Measurements from ENCODE around the gene MRI1. TPM values are rescaled to one million over a fixed set of nuclear protein-coding genes. Genes with fewer than 3 reads are reported as not detected.

The MRI1 gene
- total RNA-seq, 1 experiment from 2014 or later = 19.2 TPM

GRCh38 chr19:13794398-13794756, 30.1 kb downstream of the MRI1 start:
- peak; percentile 81 for DNase-seq (ENCODE audit: low spot score)

DNA sequence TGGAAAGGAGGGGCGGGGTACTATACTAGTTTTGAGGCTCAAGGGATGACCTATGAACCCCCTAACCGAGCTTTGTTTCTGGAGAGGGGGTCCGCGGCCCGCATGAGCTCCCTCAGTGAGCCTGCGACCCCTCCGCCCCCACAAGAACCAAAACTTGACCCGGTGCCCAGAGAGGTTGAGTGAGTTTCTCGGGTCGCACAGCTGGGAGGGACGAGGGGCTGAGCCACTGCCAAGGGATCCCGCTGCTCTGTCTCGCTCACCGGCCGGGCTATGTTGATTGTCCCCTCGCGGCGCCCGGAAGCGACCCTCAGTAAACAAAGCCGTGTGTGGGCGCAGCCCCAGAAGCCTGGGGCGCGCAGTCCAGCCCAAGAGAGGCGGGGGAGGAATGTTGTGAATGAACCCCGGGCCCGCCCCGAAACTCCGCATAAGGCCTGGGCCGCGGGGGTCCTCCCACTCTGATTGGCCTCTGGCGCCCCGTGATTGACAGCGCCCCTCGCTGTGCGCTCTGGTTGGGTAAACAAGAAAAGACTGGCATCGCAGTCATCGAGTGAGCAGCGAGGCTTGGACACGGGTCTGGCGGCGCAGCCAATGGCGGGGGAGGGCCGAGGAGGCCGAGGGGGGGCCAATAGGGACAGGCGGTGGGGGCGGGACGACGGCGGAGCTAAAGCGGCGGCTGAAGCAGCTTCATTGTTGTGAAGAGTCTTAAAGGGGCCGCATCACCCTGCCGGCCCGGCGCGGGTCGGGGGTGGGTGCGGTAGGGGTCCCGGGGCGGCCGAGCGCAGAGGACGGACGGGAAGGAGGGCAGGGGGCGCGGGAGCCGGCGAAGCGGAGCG, 30.7 kb downstream of the MRI1 start, which contains the start of gene ZSWIM4:
Gene ZSWIM4 (plus strand): TSS at position 687 of the 833 bp plus-strand sequence. CDS start 206 bp downstream, outside the sequence.
- DNase-seq (ENCODE audit: low spot score) = peak; percentile 99

- DNase-seq (ENCODE audit: low spot score) = peak; percentile 49
Measured at GRCh38 chr19:13795595-13796300, 31.4 kb downstream of the MRI1 start.

GRCh38 chr19:13796301-13797057, 32.2 kb downstream of the MRI1 start:
- DNase-seq (ENCODE audit: low spot score) = peak; percentile 99

DNA sequence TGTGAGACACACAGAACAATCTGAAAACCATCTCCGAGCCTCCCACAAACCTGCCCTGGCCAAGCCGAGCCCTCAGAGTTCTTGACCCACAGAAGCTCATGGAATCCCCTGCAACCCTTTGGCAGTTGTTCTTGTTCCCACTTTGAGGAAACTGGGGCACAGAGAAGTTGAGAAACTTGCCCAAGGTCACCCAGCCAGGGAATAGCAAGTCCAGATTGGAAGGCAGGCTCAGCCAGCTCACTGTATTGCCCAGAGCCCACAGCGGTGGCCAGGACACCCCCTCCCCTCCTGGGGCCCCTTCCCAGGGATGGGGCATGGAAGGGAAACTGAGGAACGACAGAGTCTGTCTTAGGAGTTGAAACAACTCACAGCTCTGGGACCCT, 32.7 kb downstream of the MRI1 start:
- DNase-seq (ENCODE audit: low spot score) = no peak

DNA sequence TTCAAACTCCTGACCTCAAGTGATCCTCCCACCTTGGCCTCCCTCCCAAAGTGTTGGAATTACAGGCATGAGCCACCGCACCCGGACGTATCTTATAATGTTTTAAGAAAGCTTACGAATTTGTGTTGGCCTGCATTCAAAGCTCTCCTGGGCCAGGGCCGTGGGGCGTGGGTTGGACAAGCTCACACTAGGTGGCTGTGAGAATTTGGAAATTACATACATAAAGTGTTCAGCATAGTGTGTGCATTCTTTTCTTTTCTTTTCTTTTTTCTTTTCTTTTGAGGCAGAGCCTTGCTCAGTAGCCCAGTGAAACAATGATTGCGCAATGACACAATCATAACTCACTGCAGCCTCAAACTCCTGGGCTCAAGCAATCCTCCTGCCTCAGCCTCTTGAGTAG, 33.5 kb downstream of the MRI1 start:
- DNase-seq (ENCODE audit: low spot score) = peak; percentile 74

- DNase-seq (ENCODE audit: low spot score) = no peak
Measured at GRCh38 chr19:13799669-13800068, 35.3 kb downstream of the MRI1 start.

- no peak for DNase-seq (ENCODE audit: low spot score)
Measured at GRCh38 chr19:13803038-13803437, 38.7 kb downstream of the MRI1 start.

DNA sequence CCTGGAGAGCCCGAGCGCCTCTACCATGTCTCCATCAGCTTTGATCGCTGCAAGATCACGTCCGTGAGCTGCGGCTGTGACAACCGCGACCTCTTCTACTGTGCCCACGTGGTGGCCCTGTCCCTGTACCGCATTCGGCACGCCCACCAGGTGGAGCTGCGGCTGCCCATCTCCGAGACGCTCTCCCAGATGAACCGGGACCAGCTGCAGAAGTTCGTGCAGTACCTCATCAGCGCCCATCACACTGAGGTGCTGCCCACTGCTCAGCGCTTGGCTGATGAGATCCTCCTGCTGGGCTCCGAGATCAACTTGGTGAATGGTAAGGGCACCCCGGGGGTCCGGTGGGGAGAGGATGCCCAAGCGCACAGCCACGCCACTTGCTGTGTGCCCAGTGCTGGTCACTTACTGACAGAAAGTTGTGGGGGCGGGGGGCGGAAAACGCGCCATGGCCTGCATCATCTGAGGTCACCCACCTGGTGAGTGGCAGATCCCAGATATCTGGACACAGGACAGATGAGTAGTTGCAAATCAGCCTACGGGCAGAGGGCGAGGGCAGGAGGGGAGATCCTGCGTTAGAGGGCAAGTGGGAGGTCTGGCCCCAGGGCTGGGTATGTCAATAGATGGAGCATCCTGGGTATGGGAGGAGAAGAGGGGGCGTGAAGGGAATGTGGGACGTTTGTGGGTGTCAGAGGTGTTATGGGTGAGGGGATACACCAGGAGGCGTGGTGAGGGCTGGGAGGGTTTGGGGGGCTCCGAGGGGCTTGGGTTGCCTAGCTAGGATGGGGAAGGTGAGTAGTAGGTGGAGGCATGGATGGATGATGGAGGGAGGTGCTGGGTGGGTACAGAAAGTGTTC, 40.7 kb downstream of the MRI1 start:
- no peak for DNase-seq (ENCODE audit: low spot score)

DNA sequence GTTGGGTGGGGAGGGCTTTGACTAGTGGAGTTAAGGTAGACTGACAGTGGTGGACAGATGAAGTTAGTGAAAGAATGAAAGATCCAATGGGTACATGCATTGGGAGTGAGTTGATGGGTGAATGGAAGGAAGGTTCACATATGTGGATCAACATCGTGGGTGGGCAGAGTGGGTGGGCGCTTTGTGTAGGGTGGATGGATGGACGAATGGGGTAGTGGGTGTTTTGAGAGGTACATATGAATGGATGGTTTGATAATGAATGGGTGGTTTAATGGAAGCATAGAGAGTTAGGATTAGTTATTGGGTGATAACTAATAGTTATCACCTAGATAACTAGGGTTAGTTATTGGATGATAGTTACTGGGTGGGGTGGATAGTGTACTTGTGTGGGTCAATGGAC, 42.4 kb downstream of the MRI1 start:
- no peak for DNase-seq (ENCODE audit: low spot score)

- DNase-seq (ENCODE audit: low spot score) = no peak
Measured at GRCh38 chr19:13807421-13808021, 43.2 kb downstream of the MRI1 start.

DNA sequence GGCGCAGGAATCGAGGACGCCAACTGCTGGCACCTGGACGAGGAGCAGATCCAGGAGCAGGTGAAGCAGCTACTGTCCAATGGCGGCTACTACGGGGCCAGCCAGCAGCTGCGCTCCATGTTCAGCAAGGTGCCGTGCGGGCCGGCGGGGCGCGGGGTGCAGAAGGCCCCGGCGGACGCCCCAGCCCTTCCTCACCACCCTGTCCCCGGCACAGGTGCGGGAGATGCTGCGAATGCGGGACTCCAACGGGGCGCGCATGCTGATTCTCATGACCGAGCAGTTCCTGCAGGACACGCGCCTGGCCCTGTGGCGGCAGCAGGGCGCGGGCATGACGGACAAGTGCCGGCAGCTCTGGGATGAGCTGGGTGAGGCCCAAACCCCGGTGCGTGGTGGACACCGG, 44.5 kb downstream of the MRI1 start:
- no peak for DNase-seq (ENCODE audit: low spot score)

- no peak for DNase-seq (ENCODE audit: low spot score)
Measured at GRCh38 chr19:13812544-13812943, 48.2 kb downstream of the MRI1 start.

GRCh38 chr19:13813147-13813546, 48.8 kb downstream of the MRI1 start:
- no peak for DNase-seq (ENCODE audit: low spot score)

- DNase-seq (ENCODE audit: low spot score) = no peak
Measured at GRCh38 chr19:13814550-13814949, 50.2 kb downstream of the MRI1 start.

DNA sequence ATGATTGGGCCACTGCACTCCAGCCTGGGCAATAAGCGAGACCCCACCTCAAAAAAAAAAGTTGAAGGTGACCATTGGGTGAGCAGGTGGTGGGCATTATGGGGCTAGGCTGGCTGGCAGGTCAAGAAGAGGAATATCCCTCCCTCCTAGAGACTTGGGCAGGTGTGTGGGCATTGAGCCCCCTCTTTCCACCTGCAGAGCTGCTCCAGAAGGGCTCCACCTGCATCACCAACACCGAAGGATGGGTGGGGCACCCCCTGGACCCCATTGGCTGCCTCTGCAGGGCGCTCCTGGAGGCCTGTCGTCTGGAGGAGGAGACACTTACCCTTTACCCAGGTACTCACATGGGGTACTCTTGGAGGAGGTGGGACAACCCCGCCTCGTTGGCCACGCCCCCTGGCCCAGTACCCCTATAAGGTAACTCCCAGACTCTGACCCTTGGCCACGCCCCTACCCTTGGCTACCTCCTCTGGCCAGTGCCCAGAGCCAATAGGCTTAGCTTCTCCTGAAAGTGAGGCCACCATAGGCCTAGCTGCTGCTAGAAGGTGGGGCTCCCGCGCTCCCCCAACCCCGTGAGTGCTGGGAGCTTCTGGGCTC, 52.8 kb downstream of the MRI1 start:
- no peak for DNase-seq (ENCODE audit: low spot score)

DNA sequence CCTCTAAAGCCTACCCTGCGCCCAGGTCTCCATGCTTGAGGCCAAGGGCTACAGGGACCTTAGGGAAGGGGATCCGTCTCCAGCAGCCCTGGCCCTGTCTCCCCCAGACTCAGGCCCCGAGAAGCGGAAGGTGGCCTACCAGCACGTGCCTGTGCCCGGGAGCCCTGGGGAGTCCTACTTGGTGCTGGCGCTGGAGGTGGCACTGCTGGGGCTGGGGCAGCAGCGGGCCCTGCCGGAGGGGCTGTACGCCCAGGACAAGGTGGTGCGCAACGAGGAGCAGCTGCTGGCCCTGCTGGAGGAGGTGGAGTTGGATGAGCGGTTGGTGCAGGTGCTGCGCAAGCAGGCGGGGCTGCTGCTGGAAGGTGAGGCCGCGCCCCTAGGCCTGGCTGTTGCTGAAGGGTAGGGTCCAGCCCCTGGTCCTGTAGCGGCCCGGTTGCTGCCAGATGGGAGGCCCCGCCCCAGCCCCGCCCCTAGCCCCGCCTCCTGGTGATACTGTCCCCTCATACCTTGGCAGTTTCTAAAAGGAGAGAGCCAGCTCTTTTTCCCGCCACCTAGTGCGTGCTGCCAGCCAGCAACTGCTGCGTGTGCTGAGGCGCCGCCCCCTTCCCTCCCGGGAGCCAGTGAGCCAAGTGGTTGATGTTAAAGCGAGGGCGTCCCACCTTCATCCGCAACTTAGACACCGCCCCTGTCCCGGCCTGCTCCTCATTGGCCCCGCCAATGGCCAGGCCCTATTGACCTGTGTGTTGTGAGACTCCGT, 53.5 kb downstream of the MRI1 start:
- no peak for DNase-seq (ENCODE audit: low spot score)

DNA sequence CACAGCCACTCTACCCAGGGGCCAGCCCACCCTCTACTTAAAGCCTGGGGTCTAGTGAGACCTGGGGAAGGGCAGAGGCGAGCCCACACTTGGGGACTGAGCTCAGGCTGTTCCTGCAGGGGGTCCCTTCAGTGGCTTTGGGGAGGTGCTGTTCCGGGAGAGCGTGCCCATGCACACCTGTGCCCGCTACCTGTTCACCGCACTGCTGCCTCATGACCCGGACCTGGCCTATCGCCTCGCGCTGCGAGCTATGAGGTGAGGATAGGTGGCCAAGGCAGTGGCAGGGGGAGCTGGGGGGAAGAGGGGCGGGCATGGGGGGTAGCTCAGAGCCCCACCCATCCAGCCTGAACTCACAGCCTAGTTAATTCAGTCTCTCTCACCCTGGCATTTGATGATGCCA, 54.9 kb downstream of the MRI1 start:
- no peak for DNase-seq (ENCODE audit: low spot score)

DNA sequence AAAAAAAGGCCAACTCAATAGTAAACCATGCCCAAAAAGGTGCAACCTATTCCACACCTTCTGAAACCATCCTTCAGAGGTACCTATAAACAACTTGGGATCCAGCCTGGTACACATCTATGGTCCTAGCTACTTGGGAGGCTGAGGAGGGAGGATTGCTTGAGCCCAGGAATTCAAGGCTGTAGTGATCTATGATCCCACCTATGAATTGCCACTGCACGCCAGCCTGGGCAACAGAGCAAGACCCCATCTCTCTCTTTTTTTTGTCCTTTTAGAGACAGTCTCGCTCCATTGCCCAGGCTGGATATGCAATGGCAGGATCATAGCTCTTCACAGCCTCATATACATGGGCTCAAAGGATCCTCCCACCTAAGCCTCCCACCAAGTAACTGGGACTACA, 57.0 kb downstream of the MRI1 start:
- DNase-seq (ENCODE audit: low spot score) = no peak

GRCh38 chr19:13823256-13823655, 58.9 kb downstream of the MRI1 start:
- no peak for DNase-seq (ENCODE audit: low spot score)
